Measurements from ENCODE around the gene CD164L2.
"Not testable (repeated sequence)": the region's sequence is repeated elsewhere in the genome, so short reads cannot be mapped to it uniquely, and the experiment has no call there.

Gene CD164L2

DNA sequence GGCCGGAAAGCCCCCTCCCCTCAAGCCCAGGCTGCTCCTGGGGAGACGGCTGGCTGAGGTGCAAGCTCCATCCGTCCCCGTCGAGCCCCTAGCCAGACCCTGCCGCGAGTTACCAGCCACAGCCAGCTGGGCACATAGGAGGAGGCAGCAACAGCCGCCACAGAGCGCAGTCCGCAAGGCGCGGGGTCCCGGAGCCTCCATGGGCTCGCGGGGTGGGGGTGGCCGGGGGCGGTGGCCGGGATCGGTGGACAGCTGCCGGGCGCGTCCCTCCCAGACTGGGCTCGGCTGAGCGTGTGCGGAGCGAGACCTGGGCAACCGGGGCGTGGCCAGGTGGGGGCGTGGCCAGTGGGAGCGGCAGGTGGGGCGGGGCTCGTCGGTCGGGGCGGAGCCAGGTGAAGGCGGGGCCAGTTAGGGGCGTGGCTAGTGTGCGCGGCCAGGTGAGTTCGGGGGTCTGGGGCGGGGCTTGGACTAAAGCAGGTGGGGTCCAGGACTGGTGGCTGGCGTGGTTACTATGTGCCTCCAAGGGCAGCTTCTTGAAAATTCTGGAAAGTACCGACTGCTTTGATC lies at the start of gene CD164L2:
TSS of gene CD164L2 (minus strand) at position 295 of the 567 bp plus-strand sequence. CDS start at position 201, 94 bp downstream.
- H4K20me1 ChIP-seq (ENCODE audit: insufficient read depth, low read length): no peaks in the 10 kb centered on the region
- H3K27ac ChIP-seq (ENCODE audit: low read length): no peak within 1 kb of the TSS
- H3K4me3 ChIP-seq (ENCODE audit: low read length): no peak within 1 kb of the TSS
- no peak within 1 kb of the TSS for H3K9ac ChIP-seq (ENCODE audit: low read length)
- no peak for TF ChIP-seq EZH2phosphoT487 (IDR thresholded peaks at IDR 0.05; ENCODE audit: low read depth)
- TF ChIP-seq, protein P1, sequence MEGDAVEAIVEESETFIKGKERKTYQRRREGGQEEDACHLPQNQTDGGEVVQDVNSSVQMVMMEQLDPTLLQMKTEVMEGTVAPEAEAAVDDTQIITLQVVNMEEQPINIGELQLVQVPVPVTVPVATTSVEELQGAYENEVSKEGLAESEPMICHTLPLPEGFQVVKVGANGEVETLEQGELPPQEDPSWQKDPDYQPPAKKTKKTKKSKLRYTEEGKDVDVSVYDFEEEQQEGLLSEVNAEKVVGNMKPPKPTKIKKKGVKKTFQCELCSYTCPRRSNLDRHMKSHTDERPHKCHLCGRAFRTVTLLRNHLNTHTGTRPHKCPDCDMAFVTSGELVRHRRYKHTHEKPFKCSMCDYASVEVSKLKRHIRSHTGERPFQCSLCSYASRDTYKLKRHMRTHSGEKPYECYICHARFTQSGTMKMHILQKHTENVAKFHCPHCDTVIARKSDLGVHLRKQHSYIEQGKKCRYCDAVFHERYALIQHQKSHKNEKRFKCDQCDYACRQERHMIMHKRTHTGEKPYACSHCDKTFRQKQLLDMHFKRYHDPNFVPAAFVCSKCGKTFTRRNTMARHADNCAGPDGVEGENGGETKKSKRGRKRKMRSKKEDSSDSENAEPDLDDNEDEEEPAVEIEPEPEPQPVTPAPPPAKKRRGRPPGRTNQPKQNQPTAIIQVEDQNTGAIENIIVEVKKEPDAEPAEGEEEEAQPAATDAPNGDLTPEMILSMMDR (IDR thresholded peaks at IDR 0.05; ENCODE audit: low read depth, low read length): no peak
- H3K4me1 ChIP-seq (ENCODE audit: low read length): peaks cover 6% of the 10 kb centered on the region
- no peaks in the 10 kb centered on the region for H3K9me3 ChIP-seq (ENCODE audit: insufficient read depth, low read length)
- no peaks in the 10 kb centered on the region for H3K27me3 ChIP-seq (ENCODE audit: low read depth, low read length)
- H2AFZ ChIP-seq (ENCODE audit: low read depth, low read length): no peak within 1 kb of the TSS
- no peak within 1 kb of the TSS for H3K4me2 ChIP-seq (ENCODE audit: low read length)
- no peaks in the 10 kb centered on the region for H3K79me2 ChIP-seq (ENCODE audit: low read length)
- H3K36me3 ChIP-seq (replicated peaks; ENCODE audit: low read depth, low read length): no peaks in the 10 kb centered on the region

DNA sequence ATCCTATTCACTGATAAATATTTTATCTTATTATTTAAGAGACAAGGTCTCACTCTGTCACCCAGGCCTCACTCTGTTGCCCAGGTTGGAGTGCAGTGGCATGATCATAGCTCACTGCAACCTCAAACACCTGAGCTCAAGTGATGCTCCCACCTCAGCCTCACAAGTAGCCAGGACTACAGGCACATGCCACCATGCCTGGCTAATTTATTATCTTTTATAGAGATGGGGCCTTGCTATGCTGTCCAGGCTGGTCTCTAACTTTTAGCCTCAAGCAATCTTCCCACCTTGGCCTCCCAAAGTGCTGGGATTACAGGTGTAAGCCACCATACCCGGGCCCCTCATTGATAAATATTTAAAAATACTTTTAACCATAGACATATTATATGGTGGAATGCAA lies 49.6 kb upstream of the CD164L2 start:
- not testable (repeated sequence) for H2AFZ ChIP-seq (ENCODE audit: low read depth, low read length); H3K36me3 ChIP-seq (replicated peaks; ENCODE audit: low read depth, low read length); H3K4me2 ChIP-seq (ENCODE audit: low read length); H3K27ac ChIP-seq (ENCODE audit: low read length); H3K27me3 ChIP-seq (ENCODE audit: low read depth, low read length); H3K4me3 ChIP-seq (ENCODE audit: low read length); H3K9ac ChIP-seq (ENCODE audit: low read length); H3K9me3 ChIP-seq (ENCODE audit: insufficient read depth, low read length)
- H3K79me2 ChIP-seq (ENCODE audit: low read length): peaks cover 39% of the 10 kb centered on the region
- H3K4me1 ChIP-seq (ENCODE audit: low read length): peaks cover 39% of the 10 kb centered on the region
- H4K20me1 ChIP-seq (ENCODE audit: insufficient read depth, low read length): peaks cover 48% of the 10 kb centered on the region

DNA sequence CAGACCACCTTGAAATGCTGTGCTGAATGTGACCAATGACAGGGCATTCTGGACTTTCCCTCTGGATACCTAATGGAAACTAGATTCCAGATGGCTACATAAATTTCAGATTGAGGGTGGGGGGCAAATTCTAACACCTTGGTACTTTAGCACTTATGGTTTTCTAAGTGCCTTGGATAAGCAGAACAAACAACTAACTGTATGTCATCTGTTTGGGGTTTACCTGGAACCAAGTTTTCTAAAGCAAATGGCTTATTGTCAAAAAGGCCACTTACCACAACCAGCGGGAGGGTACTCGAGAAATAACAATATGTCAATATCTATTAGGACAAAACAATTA lies 48.4 kb upstream of the CD164L2 start:
- Histone ChIP-seq H3K9ac (ENCODE audit: low read length) (no peak overlapping the region), H3K4me3 (ENCODE audit: low read length) (no peak overlapping the region), H3K36me3 (replicated peaks; ENCODE audit: low read depth, low read length) (peaks cover 6% of the 10 kb centered on the region), H3K79me2 (ENCODE audit: low read length) (peaks cover 28% of the 10 kb centered on the region), H3K4me1 (ENCODE audit: low read length) (peaks cover 38% of the 10 kb centered on the region), H4K20me1 (ENCODE audit: insufficient read depth, low read length) (peaks cover 46% of the 10 kb centered on the region), H3K27ac (ENCODE audit: low read length) (no peak overlapping the region), H3K4me2 (ENCODE audit: low read length) (no peak overlapping the region), H2AFZ (ENCODE audit: low read depth, low read length) (no peak overlapping the region), H3K9me3 (ENCODE audit: insufficient read depth, low read length) (no peaks in the 10 kb centered on the region), H3K27me3 (ENCODE audit: low read depth, low read length) (no peaks in the 10 kb centered on the region)
- TF ChIP-seq, protein P1 (IDR thresholded peaks at IDR 0.05; ENCODE audit: low read depth, low read length): no peak
- TF ChIP-seq EZH2phosphoT487 (IDR thresholded peaks at IDR 0.05; ENCODE audit: low read depth): no peak

DNA sequence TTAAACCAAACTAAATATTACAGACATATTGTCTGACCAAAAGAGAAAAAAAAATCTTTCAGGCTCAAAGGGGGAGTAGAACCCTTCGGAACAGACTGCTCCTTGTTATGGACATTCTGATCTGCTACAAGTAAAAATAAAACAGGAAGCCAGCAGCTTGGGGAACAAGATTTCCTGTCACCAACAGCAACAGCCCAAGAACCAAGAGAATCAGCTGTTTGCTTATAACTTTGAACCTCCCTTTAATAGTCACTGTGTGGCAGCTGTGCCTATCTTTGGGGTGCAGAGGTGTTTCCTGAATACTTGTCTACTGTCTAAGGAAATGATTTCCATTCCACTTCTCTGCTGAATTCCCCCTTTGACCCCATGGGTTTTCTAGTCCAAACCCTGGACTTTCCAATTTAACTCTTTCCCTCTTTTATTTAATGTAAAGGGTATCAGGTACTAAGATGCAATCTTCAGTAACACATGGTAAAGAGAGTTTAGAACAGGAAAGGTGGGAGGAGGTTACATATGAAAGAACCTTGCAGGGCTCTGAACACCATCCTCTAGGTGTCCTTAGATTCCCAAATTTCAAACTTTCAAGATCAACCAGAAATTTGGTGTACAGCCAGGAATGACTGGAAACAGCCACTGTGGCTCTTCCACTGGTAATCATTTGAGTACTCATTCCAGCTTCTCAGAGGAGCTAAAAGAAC lies 47.9 kb upstream of the CD164L2 start:
- Histone ChIP-seq H3K9me3 (ENCODE audit: insufficient read depth, low read length) (no peaks in the 10 kb centered on the region), H4K20me1 (ENCODE audit: insufficient read depth, low read length) (peaks cover 42% of the 10 kb centered on the region), H3K79me2 (ENCODE audit: low read length) (peaks cover 25% of the 10 kb centered on the region), H3K27me3 (ENCODE audit: low read depth, low read length) (no peaks in the 10 kb centered on the region), H3K4me1 (ENCODE audit: low read length) (peaks cover 32% of the 10 kb centered on the region), H3K4me2 (ENCODE audit: low read length) (no peak overlapping the region; the same call in 1 of the 2 replicates), H3K9ac (ENCODE audit: low read length) (no peak overlapping the region), H2AFZ (ENCODE audit: low read depth, low read length) (no peak overlapping the region), H3K27ac (ENCODE audit: low read length) (no peak overlapping the region), H3K36me3 (replicated peaks; ENCODE audit: low read depth, low read length) (peaks cover 6% of the 10 kb centered on the region), H3K4me3 (ENCODE audit: low read length) (no peak overlapping the region)
- no peak for TF ChIP-seq EZH2phosphoT487 (IDR thresholded peaks at IDR 0.05; ENCODE audit: low read depth)
- TF ChIP-seq, protein P1 (IDR thresholded peaks at IDR 0.05; ENCODE audit: low read depth, low read length): no peak
